Measurements from ENCODE around the gene DTNBP1.

The DTNBP1 gene

GRCh38 chr6:15623276-15624116 is 39.3 kb downstream of the DTNBP1 start:
- DNase-seq = no peak

GRCh38 chr6:15622045-15622740 is 40.6 kb downstream of the DTNBP1 start:
- no peak for DNase-seq

GRCh38 chr6:15621203-15622044 is 41.4 kb downstream of the DTNBP1 start:
- DNase-seq = no peak

GRCh38 chr6:15620611-15621010 is 42.2 kb downstream of the DTNBP1 start:
- DNase-seq = no peak

- DNase-seq = no peak
Observed at GRCh38 chr6:15619330-15619729, 43.5 kb downstream of the DTNBP1 start.

- DNase-seq = no peak
Observed at GRCh38 chr6:15618685-15619084, 44.1 kb downstream of the DTNBP1 start.

GRCh38 chr6:15616261-15616660 is 46.6 kb downstream of the DTNBP1 start:
- no peak for DNase-seq

GRCh38 chr6:15615802-15616201 is 47.0 kb downstream of the DTNBP1 start:
- DNase-seq = no peak

- DNase-seq = no peak
Observed at GRCh38 chr6:15614277-15614676, 48.6 kb downstream of the DTNBP1 start.

GRCh38 chr6:15608396-15608795 is 54.4 kb downstream of the DTNBP1 start:
- no peak for DNase-seq

GRCh38 chr6:15607603-15608002 is 55.2 kb downstream of the DTNBP1 start:
- DNase-seq = no peak

GRCh38 chr6:15606347-15606746 is 56.5 kb downstream of the DTNBP1 start:
- DNase-seq = no peak

GRCh38 chr6:15604843-15605242 is 58.0 kb downstream of the DTNBP1 start:
- DNase-seq = no peak

- no peak for DNase-seq
Observed at GRCh38 chr6:15602154-15602553, 60.7 kb downstream of the DTNBP1 start.

- DNase-seq = no peak
Observed at GRCh38 chr6:15598273-15598798, 64.5 kb downstream of the DTNBP1 start.

- no peak for DNase-seq
Observed at GRCh38 chr6:15596186-15596896, 66.5 kb downstream of the DTNBP1 start.

- no peak for DNase-seq
Observed at GRCh38 chr6:15595461-15596173, 67.2 kb downstream of the DTNBP1 start.

- DNase-seq = no peak
Observed at GRCh38 chr6:15594512-15595259, 68.1 kb downstream of the DTNBP1 start.

- DNase-seq = no peak
Observed at GRCh38 chr6:15593798-15594197, 69.0 kb downstream of the DTNBP1 start.

- no peak for DNase-seq
Observed at GRCh38 chr6:15592610-15593009, 70.2 kb downstream of the DTNBP1 start.
